ENCODE measurements around the gene LAMA2.

- TF ChIP-seq ZNF274 (IDR thresholded peaks at IDR 0.05; ENCODE audit: low read depth, low read length): no peak
- TF ChIP-seq SUZ12 (IDR thresholded peaks at IDR 0.05; ENCODE audit: extremely low read depth, insufficient read depth, insufficient read length): no peak
These were observed 564.2 kb downstream of the LAMA2 start for GRCh38 chr6:129447198-129447565.

Measured in NT2/D1 (cell line).